Central memory CD4-positive, alpha-beta T cell (primary cell): ENCODE data around the gene CIART.
"Not testable (repeated sequence)": the region's sequence is repeated elsewhere in the genome, so short reads cannot be mapped to it uniquely, and the experiment has no call there.

ENCODE experiments used
- DNase-seq: peaks from one replicate; pipeline ENCODE4 v3.0.0; 2022
- total RNA-seq, 3 experiments: gene quantifications; one replicate each; lab custom pipeline; 2026; lab: John Stamatoyannopoulos, UW

Gene CIART
- 0.71 to 6.4 (median 1.8) reads per million in 3 experiments for total RNA-seq

- peak; percentile 85 for DNase-seq
These were observed at the start of gene CIART for GRCh38 chr1:150281758-150282557. Gene CIART, plus strand, starts transcription at chr1:150282554. Its CDS starts 714 bp downstream, at chr1:150283268.

- DNase-seq, result not testable (repeated sequence)
These were observed 49.4 kb upstream of the CIART start for GRCh38 chr1:150232921-150233320.

- peak; percentile 12 for DNase-seq
These were observed 48.7 kb upstream of the CIART start for GRCh38 chr1:150233359-150234308.

GRCh38 chr1:150234309-150234565 lies 48.1 kb upstream of the CIART start:
- DNase-seq, result no peak

- peak; percentile 87 for DNase-seq
These were observed 47.6 kb upstream of the CIART start for GRCh38 chr1:150234566-150235293.

GRCh38 chr1:150235294-150235851 lies 47.0 kb upstream of the CIART start:
- DNase-seq, result peak; percentile 31

GRCh38 chr1:150235852-150236613 lies 46.3 kb upstream of the CIART start, which contains the start of gene ANP32E:
Gene ANP32E, minus strand, starts transcription at chr1:150236112. Its CDS starts 326 bp downstream, at chr1:150235786.
- peak; percentile 98 for DNase-seq

GRCh38 chr1:150236614-150237100 lies 45.7 kb upstream of the CIART start:
- no peak for DNase-seq

- DNase-seq, result not testable (repeated sequence)
These were observed 45.2 kb upstream of the CIART start for GRCh38 chr1:150237176-150237575.

GRCh38 chr1:150237746-150238145 lies 44.6 kb upstream of the CIART start:
- DNase-seq, result no peak

- no peak for DNase-seq
These were observed 39.4 kb upstream of the CIART start for GRCh38 chr1:150243003-150243402.

GRCh38 chr1:150249936-150250335 lies 32.4 kb upstream of the CIART start:
- DNase-seq, result no peak

- no peak for DNase-seq
These were observed 26.2 kb upstream of the CIART start for GRCh38 chr1:150256198-150256553.

- DNase-seq, result no peak
These were observed 25.6 kb upstream of the CIART start for GRCh38 chr1:150256554-150257341.

GRCh38 chr1:150257624-150258585 lies 24.4 kb upstream of the CIART start, which contains the start of gene CA14:
Gene CA14, plus strand, starts transcription at chr1:150257774. Its CDS starts 355 bp downstream, at chr1:150258129.
- no peak for DNase-seq

- DNase-seq, result no peak
These were observed 23.1 kb upstream of the CIART start for GRCh38 chr1:150259217-150259616.

GRCh38 chr1:150259758-150260669 lies 22.3 kb upstream of the CIART start:
- no peak for DNase-seq

GRCh38 chr1:150261367-150261766 lies 21.0 kb upstream of the CIART start:
- DNase-seq, result no peak
